GM12872 (cell line): ENCODE measurements around the gene SERP2.

Experiments
- TF ChIP-seq, protein P1 (sequence below): IDR thresholded peaks from 3 replicates; pipeline ENCODE4 v1.5.1; 2011; ENCODE audit warnings: low read depth, mild to moderate bottlenecking, low read length, moderate library complexity; ENCODE audit not compliant: insufficient read depth

The SERP2 gene

DNA sequence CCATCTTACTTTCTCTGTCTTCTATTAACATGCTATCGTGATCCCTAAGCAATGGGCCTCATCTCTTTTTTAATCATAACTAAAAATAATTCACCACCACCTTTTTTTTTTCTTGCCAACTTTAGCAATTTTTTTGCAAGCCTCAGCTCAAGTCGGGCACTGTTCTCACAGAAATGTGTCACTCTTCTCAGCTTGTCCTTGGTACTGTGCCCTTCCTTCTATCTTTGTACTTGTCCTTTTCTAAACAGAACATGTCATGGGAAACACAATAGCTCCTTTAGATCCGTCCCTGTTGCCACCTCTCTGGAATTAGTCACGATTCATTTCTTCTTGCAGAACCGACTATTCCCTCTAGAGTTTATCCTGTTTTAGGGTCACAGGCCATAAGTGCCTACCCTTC lies 10.3 kb downstream of the SERP2 start:
- TF ChIP-seq, protein P1, sequence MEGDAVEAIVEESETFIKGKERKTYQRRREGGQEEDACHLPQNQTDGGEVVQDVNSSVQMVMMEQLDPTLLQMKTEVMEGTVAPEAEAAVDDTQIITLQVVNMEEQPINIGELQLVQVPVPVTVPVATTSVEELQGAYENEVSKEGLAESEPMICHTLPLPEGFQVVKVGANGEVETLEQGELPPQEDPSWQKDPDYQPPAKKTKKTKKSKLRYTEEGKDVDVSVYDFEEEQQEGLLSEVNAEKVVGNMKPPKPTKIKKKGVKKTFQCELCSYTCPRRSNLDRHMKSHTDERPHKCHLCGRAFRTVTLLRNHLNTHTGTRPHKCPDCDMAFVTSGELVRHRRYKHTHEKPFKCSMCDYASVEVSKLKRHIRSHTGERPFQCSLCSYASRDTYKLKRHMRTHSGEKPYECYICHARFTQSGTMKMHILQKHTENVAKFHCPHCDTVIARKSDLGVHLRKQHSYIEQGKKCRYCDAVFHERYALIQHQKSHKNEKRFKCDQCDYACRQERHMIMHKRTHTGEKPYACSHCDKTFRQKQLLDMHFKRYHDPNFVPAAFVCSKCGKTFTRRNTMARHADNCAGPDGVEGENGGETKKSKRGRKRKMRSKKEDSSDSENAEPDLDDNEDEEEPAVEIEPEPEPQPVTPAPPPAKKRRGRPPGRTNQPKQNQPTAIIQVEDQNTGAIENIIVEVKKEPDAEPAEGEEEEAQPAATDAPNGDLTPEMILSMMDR: no peak

DNA sequence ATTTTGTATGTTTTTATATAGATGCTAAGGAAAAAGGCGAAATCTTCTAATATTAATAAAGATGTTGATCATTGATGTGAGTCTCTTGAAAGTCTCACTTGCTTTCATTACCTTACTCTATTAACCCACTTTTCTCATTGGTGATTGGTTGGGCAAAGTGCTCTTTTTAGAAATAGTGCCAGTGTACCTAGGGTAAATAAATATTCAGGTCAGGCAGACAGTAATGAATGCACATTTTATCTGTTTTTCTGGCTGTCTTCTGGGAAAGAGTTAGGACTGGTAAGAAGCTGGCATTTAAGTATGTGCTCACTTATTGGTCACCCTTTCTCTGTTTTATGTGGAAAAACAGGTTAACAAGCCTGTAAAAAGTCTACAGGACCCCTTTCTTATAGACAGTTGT lies 11.2 kb downstream of the SERP2 start:
- TF ChIP-seq, protein P1: no peak

DNA sequence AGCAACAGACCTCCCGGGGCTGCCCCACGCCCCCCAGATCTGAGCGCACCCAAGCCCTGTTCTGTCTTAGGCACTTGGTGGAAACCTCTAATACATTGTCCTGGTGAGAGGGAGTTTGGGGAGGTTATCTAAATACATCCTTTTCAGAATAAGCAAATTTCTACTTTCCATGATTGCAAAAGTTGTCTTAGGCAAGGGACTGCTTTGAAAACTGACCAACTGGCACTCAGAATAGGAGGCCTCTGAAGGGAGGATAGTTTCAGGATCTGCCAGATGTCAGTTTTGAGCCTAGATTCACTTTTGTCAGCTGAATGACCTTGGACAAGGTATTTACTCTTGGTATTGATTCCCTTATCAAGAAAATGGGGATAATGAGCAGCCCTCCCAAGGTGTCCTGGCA lies 11.8 kb downstream of the SERP2 start:
- TF ChIP-seq, protein P1: no peak

DNA sequence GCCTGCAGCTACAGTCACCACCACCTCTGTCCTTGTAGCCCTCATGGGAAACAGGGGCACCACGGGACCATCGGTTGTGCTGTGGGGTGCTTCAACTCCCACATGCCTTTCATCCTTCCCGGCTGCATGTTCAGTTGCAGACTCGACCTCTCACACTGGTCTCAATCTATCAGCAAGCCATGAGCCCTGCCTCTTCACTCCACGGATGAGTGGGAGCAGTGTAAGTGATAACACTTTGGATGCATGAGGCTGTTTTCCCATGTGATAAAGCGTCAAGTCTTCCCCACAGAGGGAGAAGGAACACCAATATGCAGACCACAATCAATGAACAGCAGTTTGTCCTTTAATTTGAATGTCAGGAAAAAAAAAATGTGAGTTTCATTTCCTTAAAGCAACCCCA lies 12.2 kb downstream of the SERP2 start:
- TF ChIP-seq, protein P1: no peak

DNA sequence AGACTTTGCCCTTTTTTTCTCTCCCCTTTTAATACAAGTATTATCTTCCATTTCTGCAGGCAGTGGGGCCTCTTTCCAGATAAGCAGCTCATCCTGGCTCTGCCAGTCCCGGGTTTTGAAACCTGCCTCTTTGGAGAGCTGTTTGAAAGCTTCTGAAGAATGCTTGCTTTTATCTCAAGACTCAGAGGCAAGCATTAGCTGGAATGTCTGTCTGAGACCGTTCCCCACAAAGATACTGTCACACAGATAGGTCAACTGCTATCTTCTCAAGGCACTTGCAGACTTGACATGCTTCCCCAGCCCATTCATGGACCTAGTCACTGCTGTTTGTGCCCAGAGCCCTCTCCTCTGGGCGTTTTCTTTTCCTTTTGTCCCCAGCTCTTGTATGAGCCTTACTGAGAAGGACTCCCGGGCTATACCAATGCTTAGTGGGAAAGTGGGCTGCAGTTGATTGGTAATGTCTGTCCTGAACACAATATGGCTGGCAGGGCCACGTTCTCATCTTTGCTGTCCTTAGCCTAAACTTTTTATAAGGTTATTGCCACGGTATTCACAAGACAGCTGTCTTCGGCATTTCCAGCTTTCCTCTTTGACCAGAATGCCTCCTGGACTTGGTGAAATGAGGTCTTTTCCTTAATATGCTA lies 13.4 kb downstream of the SERP2 start:
- TF ChIP-seq, protein P1: no peak

DNA sequence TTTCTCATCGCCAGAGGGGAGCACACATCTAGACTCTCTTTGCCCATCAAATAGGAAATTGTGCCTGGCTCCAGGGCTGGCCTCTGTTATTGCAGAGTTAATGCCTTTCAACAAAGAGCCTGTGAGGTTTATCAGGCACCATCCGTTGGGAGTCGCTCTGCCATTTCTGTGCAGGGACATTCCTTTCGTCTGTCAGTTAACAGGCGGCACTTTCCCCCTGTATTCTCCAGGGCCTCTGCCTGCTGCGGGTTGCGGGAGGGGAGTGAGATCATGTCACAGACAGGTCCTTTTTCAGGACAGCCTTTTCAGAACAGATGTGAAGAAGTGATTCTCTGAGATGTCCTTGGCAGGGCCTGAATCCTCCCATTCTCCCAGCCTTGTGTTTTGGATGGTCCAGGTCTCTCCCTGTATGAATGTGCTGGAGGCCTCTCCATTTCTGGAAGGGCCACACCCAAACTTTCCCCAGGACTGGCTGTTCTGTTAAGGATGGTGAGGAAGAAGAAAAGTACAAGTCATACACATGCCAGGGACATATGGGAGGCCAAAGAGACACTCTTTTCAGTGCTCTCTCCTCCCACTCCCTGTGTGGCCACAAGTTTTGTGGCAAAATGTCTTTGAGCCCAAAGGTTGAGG lies 14.9 kb downstream of the SERP2 start:
- TF ChIP-seq, protein P1: no peak

DNA sequence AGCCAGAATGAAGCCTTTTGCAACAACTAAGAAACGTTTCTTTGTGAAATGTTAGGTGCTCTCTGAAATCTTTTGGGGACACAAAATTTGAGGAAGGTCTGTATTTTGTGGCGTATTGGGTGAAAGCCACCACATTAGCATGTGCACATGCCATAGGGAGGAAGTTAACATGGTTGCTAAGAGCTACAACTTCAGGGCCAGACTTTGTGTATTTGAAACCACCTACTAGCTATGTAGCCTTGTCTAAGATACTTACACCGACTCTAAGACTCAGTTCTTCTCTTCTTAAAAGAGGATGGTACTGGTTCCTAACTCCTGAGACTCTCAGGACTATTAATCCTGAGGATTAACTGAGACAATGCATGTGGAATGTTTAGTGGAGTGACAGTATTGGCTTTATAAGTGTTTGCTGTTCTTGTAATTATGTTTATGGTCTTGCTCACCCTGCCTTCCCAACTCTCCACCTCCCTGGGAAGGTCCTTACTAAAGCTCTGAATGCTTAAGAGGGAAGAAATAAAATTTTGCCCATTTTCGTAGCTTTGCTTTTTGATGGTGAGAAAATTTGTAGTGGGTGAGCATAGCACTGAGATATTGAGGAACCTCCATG lies 15.5 kb downstream of the SERP2 start:
- TF ChIP-seq, protein P1: no peak
